Activated naive CD8-positive, alpha-beta T cell treated with anti-CD3 and anti-CD28 coated beads for 36 hours (primary cell): ENCODE results near the gene RTN1. TPM values are rescaled to one million over a fixed set of nuclear protein-coding genes. Genes with fewer than 3 reads are reported as not detected.

ENCODE experiments used
- DNase-seq: peaks from one replicate; pipeline ENCODE4 v3.0.0; 2021
- H3K27ac Mint-ChIP-seq: one replicate; pipeline ENCODE4 v1.8.0; 2022; ENCODE audit warnings: mild to moderate bottlenecking, moderate library complexity, mixed read lengths
- H3K27me3 Mint-ChIP-seq: one replicate; pipeline ENCODE4 v1.8.0; 2022; ENCODE audit warnings: mild to moderate bottlenecking, mixed read lengths
- H3K36me3 Mint-ChIP-seq: one replicate; pipeline ENCODE4 v1.8.0; 2021; ENCODE audit warnings: mild to moderate bottlenecking, mixed read lengths
- H3K4me1 Mint-ChIP-seq: one replicate; pipeline ENCODE4 v1.8.0; 2021; ENCODE audit warnings: mixed read lengths
- H3K4me3 Mint-ChIP-seq: one replicate; pipeline ENCODE4 v1.8.0; 2022; ENCODE audit warnings: mild to moderate bottlenecking, moderate library complexity, mixed read lengths
- H3K9me3 Mint-ChIP-seq: one replicate; pipeline ENCODE4 v1.8.0; 2022; ENCODE audit warnings: mixed read lengths
- total RNA-seq, 2 experiments: library from RNA; stranded (reverse); gene quantifications; one replicate each; pipeline ENCODE4 v1.2.3, GENCODE V29; 2021

Gene RTN1
- total RNA-seq, 2 experiments from 2014 or later = not detected

- DNase-seq = no peak
- H3K27me3 Mint-ChIP-seq = peaks cover 9% of the 10 kb centered on the region
- H3K9me3 Mint-ChIP-seq = no peaks in the 10 kb centered on the region
- H3K4me3 Mint-ChIP-seq = no peak overlapping the region
- no peaks in the 10 kb centered on the region for H3K36me3 Mint-ChIP-seq
- no peaks in the 10 kb centered on the region for H3K4me1 Mint-ChIP-seq
- no peak overlapping the region for H3K27ac Mint-ChIP-seq
These were observed 142.3 kb downstream of the RTN1 start for GRCh38 chr14:59728304-59728703.

GRCh38 chr14:59727073-59727661 lies 143.4 kb downstream of the RTN1 start:
- H3K4me1 Mint-ChIP-seq = no peaks in the 10 kb centered on the region
- no peak for DNase-seq
- H3K4me3 Mint-ChIP-seq = no peak overlapping the region
- H3K27me3 Mint-ChIP-seq = peaks cover 9% of the 10 kb centered on the region
- H3K36me3 Mint-ChIP-seq = no peaks in the 10 kb centered on the region
- no peak overlapping the region for H3K27ac Mint-ChIP-seq
- H3K9me3 Mint-ChIP-seq = no peaks in the 10 kb centered on the region

GRCh38 chr14:59711080-59711479 lies 159.5 kb downstream of the RTN1 start:
- Mint-ChIP-seq H3K4me3 (no peak overlapping the region), H3K27ac (no peak overlapping the region), H3K9me3 (no peaks in the 10 kb centered on the region), H3K27me3 (peaks cover 7% of the 10 kb centered on the region), H3K36me3 (no peaks in the 10 kb centered on the region), H3K4me1 (no peaks in the 10 kb centered on the region)
- no peak for DNase-seq

- no peak for DNase-seq
- Mint-ChIP-seq H3K9me3 (no peaks in the 10 kb centered on the region), H3K27ac (no peak overlapping the region), H3K27me3 (peaks cover 15% of the 10 kb centered on the region), H3K4me3 (no peak overlapping the region), H3K36me3 (no peaks in the 10 kb centered on the region), H3K4me1 (no peaks in the 10 kb centered on the region)
These were observed 162.6 kb downstream of the RTN1 start for GRCh38 chr14:59707778-59708561.

- Mint-ChIP-seq H3K27ac (no peak overlapping the region), H3K36me3 (no peaks in the 10 kb centered on the region), H3K27me3 (peaks cover 15% of the 10 kb centered on the region), H3K4me3 (no peak overlapping the region), H3K9me3 (peaks cover 2% of the 10 kb centered on the region), H3K4me1 (no peaks in the 10 kb centered on the region)
- no peak for DNase-seq
These were observed 164.7 kb downstream of the RTN1 start for GRCh38 chr14:59705866-59706265.

GRCh38 chr14:59705245-59705644 lies 165.3 kb downstream of the RTN1 start:
- peaks cover 2% of the 10 kb centered on the region for H3K9me3 Mint-ChIP-seq
- H3K4me3 Mint-ChIP-seq = no peak overlapping the region
- peaks cover 15% of the 10 kb centered on the region for H3K27me3 Mint-ChIP-seq
- DNase-seq = no peak
- no peaks in the 10 kb centered on the region for H3K36me3 Mint-ChIP-seq
- no peaks in the 10 kb centered on the region for H3K4me1 Mint-ChIP-seq
- no peak overlapping the region for H3K27ac Mint-ChIP-seq

GRCh38 chr14:59704054-59704645 lies 166.4 kb downstream of the RTN1 start:
- Mint-ChIP-seq H3K4me3 (no peak overlapping the region), H3K36me3 (no peaks in the 10 kb centered on the region), H3K27me3 (peaks cover 19% of the 10 kb centered on the region), H3K9me3 (peaks cover 3% of the 10 kb centered on the region), H3K4me1 (no peaks in the 10 kb centered on the region), H3K27ac (no peak overlapping the region)
- DNase-seq = no peak

GRCh38 chr14:59699442-59699841 lies 171.1 kb downstream of the RTN1 start:
- Mint-ChIP-seq H3K4me1 (no peaks in the 10 kb centered on the region), H3K27me3 (peaks cover 6% of the 10 kb centered on the region), H3K4me3 (no peak overlapping the region), H3K36me3 (no peaks in the 10 kb centered on the region), H3K27ac (no peak overlapping the region), H3K9me3 (peaks cover 3% of the 10 kb centered on the region)
- DNase-seq = no peak

- Mint-ChIP-seq H3K27me3 (peaks cover 4% of the 10 kb centered on the region), H3K27ac (no peak overlapping the region), H3K9me3 (peaks cover 3% of the 10 kb centered on the region), H3K4me3 (no peak overlapping the region), H3K4me1 (no peaks in the 10 kb centered on the region), H3K36me3 (no peaks in the 10 kb centered on the region)
- no peak for DNase-seq
These were observed 171.8 kb downstream of the RTN1 start for GRCh38 chr14:59698793-59699192.

GRCh38 chr14:59695198-59695597 lies 175.4 kb downstream of the RTN1 start:
- Mint-ChIP-seq H3K9me3 (peaks cover 2% of the 10 kb centered on the region), H3K27me3 (peaks cover 18% of the 10 kb centered on the region), H3K27ac (no peak overlapping the region), H3K4me1 (no peaks in the 10 kb centered on the region), H3K36me3 (no peaks in the 10 kb centered on the region), H3K4me3 (no peak overlapping the region)
- DNase-seq = no peak

- no peak overlapping the region for H3K27ac Mint-ChIP-seq
- no peak for DNase-seq
- H3K4me1 Mint-ChIP-seq = no peaks in the 10 kb centered on the region
- no peaks in the 10 kb centered on the region for H3K9me3 Mint-ChIP-seq
- no peak overlapping the region for H3K4me3 Mint-ChIP-seq
- no peaks in the 10 kb centered on the region for H3K36me3 Mint-ChIP-seq
- peaks cover 32% of the 10 kb centered on the region for H3K27me3 Mint-ChIP-seq
These were observed 179.3 kb downstream of the RTN1 start for GRCh38 chr14:59691266-59691665.

GRCh38 chr14:59690426-59690825 lies 180.2 kb downstream of the RTN1 start:
- H3K27me3 Mint-ChIP-seq = peaks cover 32% of the 10 kb centered on the region
- H3K27ac Mint-ChIP-seq = no peak overlapping the region
- no peaks in the 10 kb centered on the region for H3K36me3 Mint-ChIP-seq
- no peak for DNase-seq
- H3K9me3 Mint-ChIP-seq = no peaks in the 10 kb centered on the region
- H3K4me3 Mint-ChIP-seq = no peak overlapping the region
- H3K4me1 Mint-ChIP-seq = no peaks in the 10 kb centered on the region

- peak; percentile 34 for DNase-seq
- peaks cover 45% of the 10 kb centered on the region for H3K27me3 Mint-ChIP-seq
- H3K4me3 Mint-ChIP-seq = no peak overlapping the region
These were observed 182.1 kb downstream of the RTN1 start for GRCh38 chr14:59688224-59689170.

GRCh38 chr14:59687663-59688062 lies 182.9 kb downstream of the RTN1 start:
- no peak overlapping the region for H3K27ac Mint-ChIP-seq
- H3K4me1 Mint-ChIP-seq = no peaks in the 10 kb centered on the region
- no peaks in the 10 kb centered on the region for H3K9me3 Mint-ChIP-seq
- DNase-seq = no peak
- H3K4me3 Mint-ChIP-seq = no peak overlapping the region
- H3K27me3 Mint-ChIP-seq = peaks cover 53% of the 10 kb centered on the region
- no peaks in the 10 kb centered on the region for H3K36me3 Mint-ChIP-seq

More at GRCh38 chr14:59688224-59689170, 182.1 kb downstream of the RTN1 start:
- H3K4me1 Mint-ChIP-seq = no peaks in the 10 kb centered on the region
- no peaks in the 10 kb centered on the region for H3K9me3 Mint-ChIP-seq
- no peak overlapping the region for H3K27ac Mint-ChIP-seq
- H3K36me3 Mint-ChIP-seq = no peaks in the 10 kb centered on the region

- H3K36me3 Mint-ChIP-seq = no peaks in the 10 kb centered on the region
- peaks cover 36% of the 10 kb centered on the region for H3K27me3 Mint-ChIP-seq
- no peak overlapping the region for H3K4me3 Mint-ChIP-seq
- H3K27ac Mint-ChIP-seq = no peak overlapping the region
- no peaks in the 10 kb centered on the region for H3K4me1 Mint-ChIP-seq
- no peak for DNase-seq
- no peaks in the 10 kb centered on the region for H3K9me3 Mint-ChIP-seq
These were observed 190.7 kb downstream of the RTN1 start for GRCh38 chr14:59679872-59680271.
